ENCODE measurements around the gene SDK1. TPM values are rescaled to one million over a fixed set of nuclear protein-coding genes. Genes with fewer than 3 reads are reported as not detected.

SDK1 gene
- total and polyA plus RNA-seq, 7 experiments from 2014 or later, result 0.07 to 2.5 (median 0.54) TPM

DNA sequence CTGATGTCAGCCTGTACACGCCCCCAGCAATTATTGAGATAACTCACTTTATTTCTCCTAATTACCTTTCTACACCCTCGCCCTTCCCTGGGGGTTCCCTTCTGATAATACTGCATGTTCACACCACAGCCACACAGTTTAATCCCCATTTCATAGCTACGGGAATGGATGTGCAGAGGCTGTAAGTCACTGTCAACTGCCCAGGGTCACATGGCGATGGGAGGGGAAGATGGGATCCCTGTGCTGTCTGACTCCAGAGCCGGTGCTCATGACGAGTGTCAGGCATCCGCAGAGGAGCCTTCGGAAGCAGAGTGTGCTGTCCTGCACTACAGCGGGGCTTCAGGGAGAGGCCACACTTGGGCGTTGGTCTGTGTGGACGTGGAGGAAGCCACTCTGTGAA, 688.7 kb downstream of the SDK1 start:
- no peak overlapping the region for H3K4me3 ChIP-seq (ENCODE audit: low read length)
- no peak for DNase-seq
- H3K27me3 Mint-ChIP-seq, result no peaks in the 10 kb centered on the region
- CTCF ChIA-PET, result no interaction called here
- ATAC-seq, result no peak
- H3K4me3 Mint-ChIP-seq, result no peak overlapping the region
- H3K9me3 ChIP-seq (ENCODE audit: control insufficient read depth in 2 of 3, low read length in 3 of 3), result no peaks in the 10 kb centered on the region
- peaks cover 0 to 4% (median 0%) of the 10 kb centered on the region in 5 donors for H3K36me3 Mint-ChIP-seq
- H3K4me1 ChIP-seq (ENCODE audit: control insufficient read depth in 2 of 2, insufficient read depth in 2 of 2, low read length in 2 of 2), result no peaks in the 10 kb centered on the region
- no peak overlapping the region for H3K27ac ChIP-seq (ENCODE audit: low read depth, low read length)
- peaks cover 0 to 5% (median 0%) of the 10 kb centered on the region in 11 donors for H3K9me3 Mint-ChIP-seq
- H3K36me3 ChIP-seq (ENCODE audit: control insufficient read depth in 2 of 3, insufficient read depth in 3 of 3, low read length in 3 of 3), result no peaks in the 10 kb centered on the region
- H3K27ac Mint-ChIP-seq, result no peak overlapping the region
- POLR2A ChIA-PET, result no interaction called here
- intact Hi-C loops (cut with micrococcal nuclease), result no loop called here
- no peaks in the 10 kb centered on the region for H3K27me3 ChIP-seq (ENCODE audit: control insufficient read depth in 2 of 2, insufficient read depth in 2 of 2, low read length in 2 of 2)
- peaks cover 0 to 6% (median 0%) of the 10 kb centered on the region in 7 donors for H3K4me1 Mint-ChIP-seq

DNA sequence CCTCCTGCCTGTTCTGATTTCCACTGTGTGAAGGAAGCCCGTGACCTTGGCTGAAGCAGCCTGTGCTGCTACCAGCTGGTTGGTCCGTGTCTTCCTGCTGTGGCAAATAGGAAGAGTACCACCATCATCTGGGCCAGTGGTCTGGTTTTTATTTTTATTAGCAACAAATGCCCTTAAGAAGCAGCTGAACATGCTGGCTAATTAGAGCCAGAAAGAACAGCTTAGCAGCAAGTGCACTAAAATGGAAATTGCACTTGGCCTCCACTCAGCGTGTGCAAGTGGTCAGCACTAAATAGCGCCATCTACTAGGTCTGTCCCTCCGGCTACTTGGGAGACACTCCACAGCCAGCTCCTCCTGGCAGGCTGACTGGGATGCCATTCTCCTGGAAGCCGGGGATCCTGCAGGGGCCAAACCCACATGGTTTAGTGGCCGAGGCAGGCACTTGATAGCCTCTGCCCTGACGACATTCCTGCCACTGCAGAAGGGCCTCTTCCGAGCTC, 690.7 kb downstream of the SDK1 start:
- no peaks in the 10 kb centered on the region for H3K36me3 ChIP-seq (ENCODE audit: control insufficient read depth in 2 of 3, insufficient read depth in 3 of 3, low read length in 3 of 3)
- peaks cover 0 to 5% (median 0%) of the 10 kb centered on the region in 11 donors for H3K9me3 Mint-ChIP-seq
- H3K27ac Mint-ChIP-seq, result no peak overlapping the region
- no peaks in the 10 kb centered on the region for H3K27me3 ChIP-seq (ENCODE audit: control insufficient read depth in 2 of 2, insufficient read depth in 2 of 2, low read length in 2 of 2)
- ATAC-seq (no peak), DNase-seq (no peak)
- H3K27me3 Mint-ChIP-seq, result peaks cover 0 to 2% (median 0%) of the 10 kb centered on the region in 5 donors
- no peak overlapping the region for H3K4me3 Mint-ChIP-seq
- POLR2A ChIA-PET, result no interaction called here
- H3K4me3 ChIP-seq (ENCODE audit: low read length), result no peak overlapping the region
- no peaks in the 10 kb centered on the region for H3K9me3 ChIP-seq (ENCODE audit: control insufficient read depth in 2 of 3, low read length in 3 of 3)
- H3K4me1 Mint-ChIP-seq, result peaks cover 0 to 6% (median 0%) of the 10 kb centered on the region in 7 donors
- no peak overlapping the region for H3K27ac ChIP-seq (ENCODE audit: low read depth, low read length)
- CTCF ChIA-PET, result interaction anchor here (0.7 kb wide), 1 partner anchor 18 kb away, joined by 4 read pairs; no protein-coding TSS in a partner anchor
- H3K36me3 Mint-ChIP-seq, result peaks cover 0 to 4% (median 0%) of the 10 kb centered on the region in 5 donors
- no peaks in the 10 kb centered on the region for H3K4me1 ChIP-seq (ENCODE audit: control insufficient read depth in 2 of 2, insufficient read depth in 2 of 2, low read length in 2 of 2)
- intact Hi-C loops (cut with micrococcal nuclease), result no loop called here

DNA sequence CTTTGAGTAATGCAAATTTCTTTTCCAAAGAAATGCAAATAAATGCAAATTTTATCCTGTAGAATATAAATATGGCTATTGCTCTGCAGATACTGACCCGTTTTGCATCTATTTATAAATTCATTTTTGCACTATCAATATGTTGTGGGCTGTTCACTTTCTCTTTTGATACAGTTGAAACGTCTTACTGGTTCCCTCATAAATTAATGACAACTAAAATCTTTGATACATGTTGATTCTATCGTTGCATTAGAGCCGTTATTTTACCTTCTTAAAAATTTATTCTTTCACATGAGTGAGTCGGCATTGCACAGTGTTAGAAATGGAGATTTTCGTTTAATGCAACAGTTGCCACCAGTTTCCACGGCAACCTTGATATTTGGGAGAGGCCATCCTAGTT, 691.8 kb downstream of the SDK1 start:
- Histone ChIP-seq H3K27me3 (ENCODE audit: control insufficient read depth in 2 of 2, insufficient read depth in 2 of 2, low read length in 2 of 2) (no peaks in the 10 kb centered on the region), H3K4me1 (ENCODE audit: control insufficient read depth in 2 of 2, insufficient read depth in 2 of 2, low read length in 2 of 2) (no peaks in the 10 kb centered on the region), H3K4me3 (ENCODE audit: low read length) (no peak overlapping the region), H3K9me3 (ENCODE audit: control insufficient read depth in 2 of 3, low read length in 3 of 3) (no peaks in the 10 kb centered on the region), H3K36me3 (ENCODE audit: control insufficient read depth in 2 of 3, insufficient read depth in 3 of 3, low read length in 3 of 3) (no peaks in the 10 kb centered on the region), H3K27ac (ENCODE audit: low read depth, low read length) (no peak overlapping the region)
- intact Hi-C loops (cut with micrococcal nuclease), result no loop called here
- Mint-ChIP-seq H3K4me1 (peaks cover 0 to 6% (median 0%) of the 10 kb centered on the region in 7 donors), H3K4me3 (no peak overlapping the region), H3K9me3 (peaks cover 0 to 5% (median 0%) of the 10 kb centered on the region in 11 donors), H3K27ac (no peak overlapping the region), H3K36me3 (peaks cover 0 to 4% (median 0%) of the 10 kb centered on the region in 5 donors), H3K27me3 (peaks cover 0 to 2% (median 0%) of the 10 kb centered on the region in 5 donors)
- POLR2A ChIA-PET, result no interaction called here
- ATAC-seq (no peak), DNase-seq (no peak)
- CTCF ChIA-PET, result no interaction called here

DNA sequence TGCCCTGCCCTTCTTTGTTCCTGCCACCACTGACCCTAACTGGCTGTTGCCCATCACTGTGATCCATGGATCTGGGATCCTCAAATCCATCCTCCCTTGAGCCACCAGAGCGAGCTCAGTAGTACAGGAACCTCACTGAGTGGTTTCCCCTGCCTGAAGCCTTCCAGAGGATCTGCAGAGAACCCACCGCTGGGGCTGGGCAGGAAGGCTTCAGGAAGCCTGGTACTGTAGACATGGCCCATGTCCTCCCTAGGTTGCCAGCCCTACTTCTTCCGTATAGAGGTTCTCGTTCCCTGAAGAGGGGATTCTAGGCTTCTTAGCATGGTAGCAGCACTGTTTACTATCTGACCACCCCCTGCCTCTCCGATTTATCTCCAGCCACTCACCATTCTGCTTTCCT, 693.7 kb downstream of the SDK1 start:
- no peak overlapping the region for H3K27ac ChIP-seq (ENCODE audit: low read depth, low read length)
- ChIA-PET CTCF (no interaction called here), POLR2A (no interaction called here)
- Mint-ChIP-seq H3K9me3 (peaks cover 0 to 5% (median 0%) of the 10 kb centered on the region in 11 donors), H3K27me3 (peaks cover 0 to 8% (median 0%) of the 10 kb centered on the region in 5 donors), H3K4me3 (no peak overlapping the region), H3K27ac (no peak overlapping the region), H3K4me1 (peaks cover 0 to 6% (median 0%) of the 10 kb centered on the region in 7 donors), H3K36me3 (no peaks in the 10 kb centered on the region)
- intact Hi-C loops (cut with micrococcal nuclease), result no loop called here
- no peaks in the 10 kb centered on the region for H3K27me3 ChIP-seq (ENCODE audit: control insufficient read depth in 2 of 2, insufficient read depth in 2 of 2, low read length in 2 of 2)
- H3K4me3 ChIP-seq (ENCODE audit: low read length), result no peak overlapping the region
- DNase-seq (no peak), ATAC-seq (no peak)
- H3K9me3 ChIP-seq (ENCODE audit: control insufficient read depth in 2 of 3, low read length in 3 of 3), result no peaks in the 10 kb centered on the region
- no peaks in the 10 kb centered on the region for H3K36me3 ChIP-seq (ENCODE audit: control insufficient read depth in 2 of 3, insufficient read depth in 3 of 3, low read length in 3 of 3)
- no peaks in the 10 kb centered on the region for H3K4me1 ChIP-seq (ENCODE audit: control insufficient read depth in 2 of 2, insufficient read depth in 2 of 2, low read length in 2 of 2)

DNA sequence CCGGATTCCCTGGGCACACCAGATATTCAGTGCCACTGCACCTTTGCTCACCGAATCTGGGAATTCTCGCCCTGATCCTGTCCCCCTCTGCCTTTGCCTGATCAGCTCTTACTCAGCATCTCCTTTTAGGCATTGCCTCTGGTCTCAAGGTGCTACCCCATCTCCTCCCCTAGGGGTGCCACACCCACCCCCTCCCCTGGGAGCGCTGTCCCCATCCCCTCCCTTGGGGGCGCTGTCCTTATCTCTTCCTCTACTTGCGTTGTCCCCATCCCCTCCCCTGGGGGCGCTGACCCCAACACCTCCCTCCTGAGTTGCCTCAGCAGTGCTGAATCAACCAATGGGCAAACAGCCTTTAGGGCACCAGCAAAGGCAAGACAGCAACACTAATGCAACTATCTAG, 694.1 kb downstream of the SDK1 start:
- no peak overlapping the region for H3K4me3 Mint-ChIP-seq
- Histone ChIP-seq H3K4me1 (ENCODE audit: control insufficient read depth in 2 of 2, insufficient read depth in 2 of 2, low read length in 2 of 2) (no peaks in the 10 kb centered on the region), H3K9me3 (ENCODE audit: control insufficient read depth in 2 of 3, low read length in 3 of 3) (no peaks in the 10 kb centered on the region), H3K36me3 (ENCODE audit: control insufficient read depth in 2 of 3, insufficient read depth in 3 of 3, low read length in 3 of 3) (no peaks in the 10 kb centered on the region), H3K27ac (ENCODE audit: low read depth, low read length) (no peak overlapping the region), H3K4me3 (ENCODE audit: low read length) (no peak overlapping the region), H3K27me3 (ENCODE audit: control insufficient read depth in 2 of 2, insufficient read depth in 2 of 2, low read length in 2 of 2) (no peaks in the 10 kb centered on the region)
- DNase-seq (no peak), ATAC-seq (no peak)
- H3K27ac Mint-ChIP-seq, result no peak overlapping the region
- POLR2A ChIA-PET, result no interaction called here
- H3K27me3 Mint-ChIP-seq, result peaks cover 0 to 10% (median 0%) of the 10 kb centered on the region in 5 donors
- H3K4me1 Mint-ChIP-seq, result peaks cover 0 to 6% (median 0%) of the 10 kb centered on the region in 7 donors
- intact Hi-C loops (cut with micrococcal nuclease), result no loop called here
- CTCF ChIA-PET, result no interaction called here
- no peaks in the 10 kb centered on the region for H3K36me3 Mint-ChIP-seq
- peaks cover 0 to 5% (median 0%) of the 10 kb centered on the region in 11 donors for H3K9me3 Mint-ChIP-seq

DNA sequence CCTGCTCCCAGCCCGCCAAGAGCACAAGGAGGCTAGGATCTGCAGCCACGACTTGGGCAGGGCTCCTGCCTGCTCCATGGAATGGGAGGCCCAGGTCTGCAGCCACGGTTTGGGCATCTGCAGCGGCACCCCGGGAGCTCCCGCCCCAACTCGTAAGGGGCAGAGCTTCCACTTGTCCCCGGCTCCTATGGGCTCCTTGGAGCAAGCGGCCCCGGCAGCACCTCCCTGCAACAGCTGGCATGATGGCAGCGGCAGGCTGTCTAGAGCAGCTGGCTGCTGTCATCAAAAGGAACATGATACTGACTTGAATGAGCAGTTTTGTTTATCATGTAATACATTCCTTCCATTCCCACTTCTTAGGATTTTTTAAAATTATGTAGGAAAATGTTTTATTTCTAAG, 697.0 kb downstream of the SDK1 start:
- H3K9me3 ChIP-seq (ENCODE audit: control insufficient read depth in 2 of 3, low read length in 3 of 3), result no peaks in the 10 kb centered on the region
- ATAC-seq (no peak), DNase-seq (no peak)
- no peak overlapping the region for H3K27ac Mint-ChIP-seq
- peaks cover 0 to 6% (median 0%) of the 10 kb centered on the region in 7 donors for H3K4me1 Mint-ChIP-seq
- no peak overlapping the region for H3K27ac ChIP-seq (ENCODE audit: low read depth, low read length)
- H3K36me3 Mint-ChIP-seq, result no peaks in the 10 kb centered on the region
- intact Hi-C loops (cut with micrococcal nuclease), result no loop called here
- no peak overlapping the region for H3K4me3 Mint-ChIP-seq
- ChIA-PET POLR2A (no interaction called here), CTCF (no interaction called here)
- H3K4me1 ChIP-seq (ENCODE audit: control insufficient read depth in 2 of 2, insufficient read depth in 2 of 2, low read length in 2 of 2), result no peaks in the 10 kb centered on the region
- H3K9me3 Mint-ChIP-seq, result peaks cover 0 to 5% (median 0%) of the 10 kb centered on the region in 11 donors
- peaks cover 0 to 10% (median 0%) of the 10 kb centered on the region in 5 donors for H3K27me3 Mint-ChIP-seq
- H3K27me3 ChIP-seq (ENCODE audit: control insufficient read depth in 2 of 2, insufficient read depth in 2 of 2, low read length in 2 of 2), result no peaks in the 10 kb centered on the region
- no peak overlapping the region for H3K4me3 ChIP-seq (ENCODE audit: low read length)
- no peaks in the 10 kb centered on the region for H3K36me3 ChIP-seq (ENCODE audit: control insufficient read depth in 2 of 3, insufficient read depth in 3 of 3, low read length in 3 of 3)

DNA sequence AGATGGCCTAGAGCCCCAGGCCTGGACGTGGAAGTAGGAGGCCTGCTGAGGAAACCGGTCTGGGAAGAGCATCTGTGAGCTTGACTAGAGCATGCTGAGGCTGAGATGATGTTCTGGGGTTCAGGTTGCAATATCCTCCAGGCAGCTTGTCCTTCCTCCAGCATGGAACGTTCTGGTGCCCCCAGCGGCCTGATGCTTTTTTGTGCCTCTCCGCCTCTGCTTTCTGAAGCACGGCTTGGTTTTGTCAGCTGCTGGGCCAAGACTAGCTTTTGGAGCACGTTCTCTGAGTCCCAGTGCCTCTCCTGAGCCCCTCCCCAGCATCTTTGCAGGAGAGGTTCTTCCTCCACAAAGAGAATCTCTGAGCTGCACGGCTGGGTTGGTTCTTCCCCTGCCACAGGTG, 699.1 kb downstream of the SDK1 start:
- POLR2A ChIA-PET, result interaction anchor here (0.6 kb wide), 1 partner anchor 68 kb away, joined by 3 read pairs; no protein-coding TSS in a partner anchor
- H3K27me3 ChIP-seq (ENCODE audit: control insufficient read depth in 2 of 2, insufficient read depth in 2 of 2, low read length in 2 of 2), result no peaks in the 10 kb centered on the region
- H3K9me3 Mint-ChIP-seq, result no peaks in the 10 kb centered on the region
- no peaks in the 10 kb centered on the region for H3K9me3 ChIP-seq (ENCODE audit: control insufficient read depth in 2 of 3, low read length in 3 of 3)
- H3K36me3 ChIP-seq (ENCODE audit: control insufficient read depth in 2 of 3, insufficient read depth in 3 of 3, low read length in 3 of 3), result no peaks in the 10 kb centered on the region
- no peak overlapping the region for H3K4me3 ChIP-seq (ENCODE audit: low read length)
- H3K27me3 Mint-ChIP-seq, result peaks cover 0 to 10% (median 0%) of the 10 kb centered on the region in 5 donors
- no peak overlapping the region for H3K27ac ChIP-seq (ENCODE audit: low read depth, low read length)
- no peaks in the 10 kb centered on the region for H3K4me1 ChIP-seq (ENCODE audit: control insufficient read depth in 2 of 2, insufficient read depth in 2 of 2, low read length in 2 of 2)
- no peaks in the 10 kb centered on the region for H3K36me3 Mint-ChIP-seq
- CTCF ChIA-PET, result no interaction called here
- no peak overlapping the region for H3K4me3 Mint-ChIP-seq
- no peaks in the 10 kb centered on the region for H3K4me1 Mint-ChIP-seq
- ATAC-seq (no peak), DNase-seq (no peak)
- intact Hi-C loops (cut with micrococcal nuclease), result no loop called here
- H3K27ac Mint-ChIP-seq, result no peak overlapping the region

Data from naive thymus-derived CD4-positive, alpha-beta T cell (primary cell).